HG02870 (cell line): ENCODE measurements around the gene MS4A15.
"Not testable (repeated sequence)": the region's sequence is repeated elsewhere in the genome, so short reads cannot be mapped to it uniquely, and the experiment has no call there.

Experiments
- ATAC-seq: cut with Tn5 transposase; IDR thresholded peaks from one replicate; pipeline ENCODE4 v1.9.1; 2021; ENCODE audit warnings: mild to moderate bottlenecking, moderate library complexity; ENCODE audit not compliant: unreplicated experiment

MS4A15 gene

GRCh38 chr11:60756307-60757032 lies at the start of gene MS4A15:
TSS of gene MS4A15 (plus strand) at chr11:60756867. CDS start at chr11:60763734, 6,867 bp downstream.
- no peak for ATAC-seq

GRCh38 chr11:60706931-60707330 lies 49.7 kb upstream of the MS4A15 start:
- ATAC-seq: no peak

- no peak for ATAC-seq
Measured at GRCh38 chr11:60710482-60710881, 46.2 kb upstream of the MS4A15 start.

- ATAC-seq: no peak
Measured at GRCh38 chr11:60711276-60711675, 45.4 kb upstream of the MS4A15 start.

GRCh38 chr11:60713423-60713822 lies 43.2 kb upstream of the MS4A15 start:
- ATAC-seq: not testable (repeated sequence)

GRCh38 chr11:60717956-60718355 lies 38.7 kb upstream of the MS4A15 start:
- ATAC-seq: no peak

- ATAC-seq: no peak
Measured at GRCh38 chr11:60718524-60719316, 37.9 kb upstream of the MS4A15 start.

- no peak for ATAC-seq
Measured at GRCh38 chr11:60719391-60719790, 37.3 kb upstream of the MS4A15 start.

- no peak for ATAC-seq
Measured at GRCh38 chr11:60720460-60720859, 36.2 kb upstream of the MS4A15 start.

GRCh38 chr11:60724420-60724819 lies 32.2 kb upstream of the MS4A15 start, which contains the start of gene MS4A18:
TSS of gene MS4A18 (plus strand) at chr11:60724720.
- ATAC-seq: no peak

- ATAC-seq: no peak
Measured at GRCh38 chr11:60725592-60725991, 31.1 kb upstream of the MS4A15 start.

- no peak for ATAC-seq
Measured at GRCh38 chr11:60731586-60731985, 25.1 kb upstream of the MS4A15 start.

GRCh38 chr11:60734279-60734678 lies 22.4 kb upstream of the MS4A15 start:
- no peak for ATAC-seq

GRCh38 chr11:60739114-60739513 lies 17.6 kb upstream of the MS4A15 start:
- no peak for ATAC-seq

GRCh38 chr11:60740573-60740972 lies 16.1 kb upstream of the MS4A15 start:
- no peak for ATAC-seq

- no peak for ATAC-seq
Measured at GRCh38 chr11:60741421-60741820, 15.2 kb upstream of the MS4A15 start.

GRCh38 chr11:60743058-60743457 lies 13.6 kb upstream of the MS4A15 start:
- no peak for ATAC-seq

GRCh38 chr11:60744114-60744513 lies 12.6 kb upstream of the MS4A15 start:
- no peak for ATAC-seq

- ATAC-seq: no peak
Measured at GRCh38 chr11:60747359-60747873, 9.3 kb upstream of the MS4A15 start.

GRCh38 chr11:60748225-60748624 lies 8.4 kb upstream of the MS4A15 start:
- ATAC-seq: no peak

- no peak for ATAC-seq
Measured at GRCh38 chr11:60748821-60749220, 7.8 kb upstream of the MS4A15 start.

- no peak for ATAC-seq
Measured at GRCh38 chr11:60750911-60751310, 5.8 kb upstream of the MS4A15 start.
